Measurements from ENCODE around the gene NDUFB2.
"Not testable (repeated sequence)": the region's sequence is repeated elsewhere in the genome, so short reads cannot be mapped to it uniquely, and the experiment has no call there.

- TF ChIP-seq SP1 (IDR thresholded peaks at IDR 0.05); PKNOX1 (IDR thresholded peaks at IDR 0.05); BHLHE40 (IDR thresholded peaks at IDR 0.05; ENCODE audit: borderline replicate concordance); ELF4 (IDR thresholded peaks at IDR 0.05); ZNF384 (IDR thresholded peaks at IDR 0.05); TARDBP (IDR thresholded peaks at IDR 0.05); FOXM1 (IDR thresholded peaks at IDR 0.05; ENCODE audit: borderline replicate concordance); ARNT (IDR thresholded peaks at IDR 0.05); SUZ12 (IDR thresholded peaks at IDR 0.05); HDGF (IDR thresholded peaks at IDR 0.05; ENCODE audit: borderline replicate concordance); FOXA1 (IDR thresholded peaks at IDR 0.05); LEF1 (IDR thresholded peaks at IDR 0.05; ENCODE audit: borderline replicate concordance); L3MBTL2 (conservative IDR thresholded peaks at IDR 0.05): not testable (repeated sequence)
Measured at GRCh38 chr7:140708764-140709163, 12.3 kb downstream of the NDUFB2 start.
